ENCODE results near the gene ZNF492.
"Not testable (repeated sequence)": the region's sequence is repeated elsewhere in the genome, so short reads cannot be mapped to it uniquely, and the experiment has no call there.

Gene ZNF492

DNA sequence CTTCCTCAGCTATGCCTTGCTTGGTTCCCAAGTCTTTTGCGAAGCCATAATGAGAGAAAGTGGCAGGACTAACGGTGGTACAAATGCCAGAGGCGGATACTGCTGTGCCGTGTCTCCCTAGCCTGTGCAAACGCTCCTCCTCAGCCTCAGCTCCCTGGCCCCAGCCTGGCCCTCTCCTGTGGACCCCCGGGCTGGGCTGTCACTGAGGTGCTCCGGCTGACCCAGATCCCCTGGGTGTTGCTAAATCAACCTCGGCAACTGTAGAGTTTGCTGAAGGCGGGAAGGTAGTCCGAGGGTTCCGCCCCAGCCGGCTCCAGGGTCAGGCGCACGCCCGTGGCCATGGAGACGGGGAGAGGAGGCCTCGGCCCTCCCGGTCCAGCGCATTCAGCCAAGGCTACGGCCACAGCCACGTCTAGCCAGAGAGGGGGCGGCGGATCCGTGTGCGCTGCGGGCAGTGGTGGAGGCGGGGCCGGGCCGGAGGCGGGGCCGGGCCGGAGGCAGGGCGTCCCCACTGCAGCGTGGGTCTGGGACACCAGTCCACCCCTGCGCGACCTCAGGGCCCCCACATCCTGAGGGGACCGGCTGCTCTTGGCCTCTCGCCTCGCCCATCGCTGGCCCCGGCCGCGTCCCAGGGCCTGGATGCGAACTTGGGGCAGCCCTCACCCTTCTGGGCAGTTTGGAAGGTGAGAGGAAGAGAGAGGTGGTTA lies 16.4 kb upstream of the ZNF492 start:
- no peak for DNase-seq (ENCODE audit: low spot score)

DNA sequence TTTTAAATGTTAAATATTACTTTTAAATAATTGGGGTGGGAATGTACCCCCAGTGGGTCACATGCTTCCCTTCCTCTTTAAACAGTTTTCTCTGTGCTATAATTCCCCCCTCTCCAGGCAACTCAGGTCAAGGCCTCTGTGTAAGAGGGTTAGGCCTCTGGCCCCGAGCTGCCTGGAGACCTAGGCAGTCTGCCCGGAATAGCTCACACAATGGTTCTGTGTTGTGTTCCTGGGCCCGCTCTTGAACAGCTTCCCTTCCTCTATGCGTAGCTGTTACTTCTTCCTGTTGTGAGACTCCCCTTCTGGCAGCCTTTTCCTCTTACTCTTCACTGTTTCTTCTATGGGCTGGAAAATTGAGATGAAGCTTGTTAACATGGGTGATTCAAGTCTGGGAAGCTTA lies 14.8 kb upstream of the ZNF492 start:
- DNase-seq (ENCODE audit: low spot score) = no peak

DNA sequence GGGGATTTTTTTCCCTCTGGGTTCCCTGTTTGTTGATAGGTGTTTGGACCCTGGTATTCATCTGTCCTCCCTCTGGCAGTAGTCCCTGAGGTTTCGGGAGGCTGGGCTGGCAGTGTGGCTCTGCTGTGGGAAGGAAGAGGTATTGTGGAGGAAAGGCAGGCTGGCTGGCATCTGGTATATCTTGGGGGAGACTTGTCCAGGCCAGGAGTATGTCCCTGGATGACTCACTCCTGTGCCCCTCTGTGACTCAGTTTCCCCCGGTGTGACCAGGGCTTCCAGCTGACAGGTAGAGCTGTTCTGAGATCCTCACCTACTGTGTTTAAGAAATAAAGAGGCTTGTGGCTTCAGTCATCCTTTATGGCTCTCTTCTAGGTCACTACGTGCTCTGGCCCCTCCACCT lies 14.2 kb upstream of the ZNF492 start:
- no peak for DNase-seq (ENCODE audit: low spot score)

DNA sequence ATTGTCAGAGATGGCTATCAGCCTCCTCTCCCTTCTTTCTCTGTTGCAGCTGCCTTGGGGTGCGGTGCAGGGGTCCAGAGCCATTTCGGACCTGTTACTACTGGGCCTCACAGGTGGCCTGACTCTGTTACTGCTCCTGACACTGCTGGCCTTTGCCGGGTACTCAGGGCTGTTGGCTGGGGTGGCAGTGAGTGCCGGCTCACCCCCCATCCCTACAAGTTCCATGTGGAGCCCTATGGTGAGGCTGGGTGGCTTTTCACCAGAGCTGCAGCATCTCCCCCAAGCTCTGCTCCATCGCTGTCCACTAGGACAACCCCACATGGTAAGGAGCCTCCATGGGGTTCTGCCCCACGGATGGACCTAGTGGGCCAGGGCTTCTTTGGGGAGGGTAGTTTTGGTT lies 13.7 kb upstream of the ZNF492 start:
- DNase-seq (ENCODE audit: low spot score) = no peak

DNA sequence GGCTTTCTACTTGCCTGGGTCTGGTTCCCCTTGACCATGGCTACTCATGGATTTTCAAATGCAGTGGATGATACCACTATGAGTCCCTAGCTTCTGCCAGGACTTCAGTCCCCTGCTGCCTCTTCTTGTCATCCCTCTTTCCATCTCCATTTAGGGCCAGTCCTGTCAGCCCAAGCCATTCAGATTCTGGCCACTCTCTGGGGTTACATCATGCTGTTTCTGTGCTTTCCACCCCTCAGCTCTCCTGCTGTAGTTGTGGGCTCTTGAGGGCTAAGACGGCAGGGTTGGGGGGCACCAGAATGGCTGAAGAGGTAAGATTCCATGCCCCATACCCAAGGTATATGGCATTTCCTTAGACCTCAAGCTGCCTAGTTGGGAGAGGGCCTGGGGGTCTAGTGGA lies 13.2 kb upstream of the ZNF492 start:
- no peak for DNase-seq (ENCODE audit: low spot score)

DNA sequence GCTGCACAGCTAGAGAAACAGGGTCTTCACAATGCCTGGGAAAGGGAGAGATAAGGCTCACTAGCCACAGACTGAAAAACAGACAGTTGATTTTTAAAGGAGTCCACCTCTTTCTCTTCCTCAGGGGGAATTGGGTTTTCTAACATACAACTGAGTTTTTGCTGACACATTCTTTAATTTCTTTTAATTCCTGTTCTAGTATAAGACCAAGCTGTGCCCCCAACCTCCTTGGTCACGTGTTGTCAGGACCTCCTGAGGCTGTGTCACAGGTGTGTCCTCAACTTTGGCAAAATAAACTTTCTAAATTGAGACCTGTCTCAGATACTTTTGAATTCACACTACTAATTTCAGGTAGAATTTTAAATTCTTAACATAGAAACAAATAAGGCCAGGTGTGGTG lies 12.1 kb upstream of the ZNF492 start:
- DNase-seq (ENCODE audit: low spot score) = no peak

DNA sequence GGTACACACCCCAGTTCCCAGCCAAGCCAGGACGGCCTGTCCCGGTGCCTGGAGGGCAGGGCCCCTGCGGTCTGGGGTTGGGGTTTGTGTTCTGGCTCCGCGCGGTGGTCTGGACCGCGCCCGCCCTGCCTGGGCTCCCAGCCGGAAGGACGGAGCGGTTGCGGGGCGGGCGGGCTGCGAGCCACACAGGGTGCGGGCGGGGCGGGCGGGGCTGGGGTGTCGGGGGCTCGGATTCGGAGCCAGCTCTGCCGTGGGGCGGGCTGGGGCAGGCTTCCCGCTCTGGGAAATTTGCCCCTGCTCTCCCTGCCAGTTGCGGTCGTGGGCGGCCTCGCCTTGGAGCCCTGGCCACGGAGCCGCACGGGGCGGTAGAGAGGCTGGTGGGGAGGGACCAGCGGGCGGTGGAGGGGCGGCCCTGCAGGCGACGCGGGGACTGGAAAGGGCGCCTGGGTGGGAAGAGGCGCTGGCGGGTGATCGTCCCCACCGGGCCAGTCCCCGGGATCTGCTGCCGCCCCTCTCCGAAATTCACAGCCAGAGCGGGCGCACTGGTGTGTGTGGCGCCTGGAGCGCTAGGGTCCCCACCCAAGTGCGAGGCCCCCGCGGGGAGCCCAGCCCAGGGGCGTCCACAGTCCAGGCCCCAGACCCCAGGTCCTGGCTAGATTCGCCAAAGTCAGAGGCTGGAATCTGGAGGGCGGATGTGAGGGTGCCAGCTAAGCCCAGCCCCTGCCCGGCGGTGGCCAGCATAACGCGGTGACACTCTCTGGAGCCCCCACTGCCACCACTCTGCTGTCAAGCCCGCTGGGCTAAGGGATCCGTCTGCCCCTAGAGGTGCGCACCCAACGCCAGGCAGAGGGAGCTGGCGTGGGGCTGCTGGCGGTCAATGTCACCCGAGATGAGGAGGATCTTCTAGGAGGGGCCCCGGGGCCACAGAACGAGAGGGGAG lies 11.0 kb upstream of the ZNF492 start:
- DNase-seq (ENCODE audit: low spot score) = no peak

DNA sequence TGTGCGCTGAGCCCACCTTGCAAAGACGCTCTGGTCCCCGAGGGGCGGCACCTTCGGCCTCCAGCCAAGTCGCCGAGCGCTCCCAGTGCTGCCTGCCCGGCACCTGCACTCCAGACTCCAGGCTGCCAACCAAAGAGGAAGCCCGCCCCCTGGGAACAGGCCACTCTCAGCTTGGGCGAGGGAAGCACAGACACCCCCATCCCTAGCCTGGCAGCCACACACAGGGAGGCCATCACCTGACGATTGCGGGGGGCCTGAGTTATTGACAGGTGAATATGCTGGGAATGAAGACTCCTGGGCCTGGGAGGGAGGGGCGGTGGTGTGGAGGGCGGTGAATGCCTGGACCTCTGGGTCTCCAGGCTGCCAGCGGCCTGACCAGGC lies 10.3 kb upstream of the ZNF492 start:
- no peak for DNase-seq (ENCODE audit: low spot score)

DNA sequence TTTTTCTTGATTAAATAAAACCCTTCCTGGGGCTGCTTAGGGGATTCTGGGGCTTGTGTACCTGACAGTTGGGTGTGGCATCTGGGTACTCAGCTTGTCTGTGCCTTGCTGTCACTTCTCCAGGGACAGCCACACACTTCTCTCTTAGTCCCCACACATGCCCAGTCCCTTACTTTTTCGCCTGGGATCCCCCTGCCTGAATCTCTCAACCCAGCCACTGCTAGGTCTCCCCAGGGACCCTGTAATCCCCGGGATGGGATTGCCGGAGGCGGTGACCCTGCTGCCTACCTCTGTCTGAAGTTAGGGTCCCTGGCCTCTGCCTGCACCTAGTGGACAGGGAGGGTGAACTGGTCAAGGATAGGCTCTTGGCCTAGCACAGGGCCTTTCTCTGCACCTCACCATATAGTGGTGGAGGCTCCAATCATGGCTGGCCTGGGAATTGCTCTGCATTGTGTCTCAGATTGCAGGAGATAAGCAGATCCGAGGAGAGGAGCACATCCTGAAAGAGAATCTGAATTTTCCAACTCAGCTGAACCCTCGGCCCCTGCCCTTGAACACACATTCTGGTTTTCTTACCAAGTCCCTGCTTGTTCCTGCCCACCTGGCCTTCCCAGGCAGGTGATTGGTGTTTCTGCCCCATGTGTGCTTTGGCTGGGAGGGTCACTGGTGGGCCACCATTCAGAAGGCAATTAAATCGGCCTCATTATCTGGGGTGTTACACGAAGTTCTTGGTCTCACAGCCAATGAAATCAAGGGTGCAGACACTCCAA lies 8.7 kb upstream of the ZNF492 start:
- DNase-seq (ENCODE audit: low spot score) = no peak

DNA sequence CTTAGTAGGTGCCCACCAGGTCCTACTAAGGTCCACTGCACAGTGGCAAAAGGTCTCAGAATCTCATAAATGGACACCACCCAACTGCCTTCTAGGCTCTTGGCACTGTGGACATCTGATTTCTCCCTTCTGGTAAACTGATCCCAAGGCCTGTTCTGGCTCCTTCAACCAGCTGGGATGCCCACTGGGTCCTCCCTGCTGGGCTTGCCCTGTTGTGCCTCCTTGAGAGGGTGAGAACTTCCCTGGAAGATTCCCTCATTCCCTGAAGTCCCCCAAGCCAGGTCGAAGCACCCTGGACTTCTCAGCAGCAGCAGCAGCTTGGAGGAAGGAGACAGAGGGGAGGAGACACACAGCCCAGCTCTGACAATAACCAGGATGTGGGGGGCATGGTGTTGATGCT lies 6.6 kb upstream of the ZNF492 start:
- no peak for DNase-seq (ENCODE audit: low spot score)

DNA sequence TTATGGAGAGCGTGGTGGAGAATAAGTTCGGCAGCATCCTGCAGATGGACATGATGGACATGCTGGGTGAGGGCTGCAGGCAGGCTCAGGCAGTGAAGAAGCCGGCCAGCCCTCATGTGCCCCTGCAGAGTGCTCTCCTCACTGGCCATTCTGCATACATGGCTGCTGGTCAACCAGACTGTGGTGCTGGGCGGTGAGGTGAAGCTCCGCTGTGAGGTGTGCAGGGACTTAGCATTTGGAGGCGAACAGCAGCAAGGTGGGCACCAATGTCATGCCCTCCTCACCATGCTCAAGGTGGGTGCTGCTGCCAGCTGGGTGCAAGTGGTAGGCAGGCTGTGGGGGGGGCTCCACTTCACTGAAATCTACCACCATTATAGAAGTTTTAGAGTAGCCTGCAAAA lies 5.7 kb upstream of the ZNF492 start:
- DNase-seq (ENCODE audit: low spot score) = no peak

DNA sequence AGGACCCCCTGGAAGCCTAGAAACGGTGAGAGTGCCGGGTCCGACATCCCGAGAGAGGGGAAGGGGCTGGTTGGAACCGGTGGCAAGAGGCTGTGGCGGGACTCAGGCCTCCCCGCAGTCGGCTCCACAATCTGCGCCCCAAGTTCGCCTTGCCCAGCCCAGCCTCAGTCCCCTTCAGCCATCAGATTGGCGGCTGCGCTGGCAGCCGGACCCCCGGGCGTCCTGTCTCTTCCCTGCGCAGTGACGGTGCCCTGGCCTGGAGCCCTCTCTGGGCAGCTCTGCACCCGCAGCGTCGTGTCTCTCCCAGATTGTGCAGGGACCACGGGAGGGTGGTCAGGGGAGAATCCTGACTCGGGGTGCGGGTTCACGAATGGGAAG lies 315 bp downstream of the ZNF492 start:
- peak; percentile 7 for DNase-seq (ENCODE audit: low spot score)

DNA sequence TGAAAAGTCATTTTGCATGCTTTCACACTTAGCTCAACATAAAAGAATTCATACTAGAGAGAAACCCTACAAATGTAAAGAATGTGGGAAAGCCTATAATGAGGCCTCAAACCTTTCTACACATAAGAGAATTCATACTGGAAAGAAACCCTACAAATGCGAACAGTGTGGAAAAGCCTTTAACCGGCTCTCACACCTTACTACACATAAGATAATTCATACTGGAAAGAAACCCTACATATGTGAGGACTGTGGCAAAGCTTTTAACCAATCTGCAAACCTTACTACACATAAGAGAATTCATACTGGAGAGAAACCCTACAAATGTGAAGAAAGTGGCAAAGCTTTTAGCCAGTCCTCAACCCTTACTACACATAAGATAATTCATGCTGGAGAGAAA lies 51.4 kb downstream of the ZNF492 start:
- not testable (repeated sequence) for DNase-seq (ENCODE audit: low spot score)

DNA sequence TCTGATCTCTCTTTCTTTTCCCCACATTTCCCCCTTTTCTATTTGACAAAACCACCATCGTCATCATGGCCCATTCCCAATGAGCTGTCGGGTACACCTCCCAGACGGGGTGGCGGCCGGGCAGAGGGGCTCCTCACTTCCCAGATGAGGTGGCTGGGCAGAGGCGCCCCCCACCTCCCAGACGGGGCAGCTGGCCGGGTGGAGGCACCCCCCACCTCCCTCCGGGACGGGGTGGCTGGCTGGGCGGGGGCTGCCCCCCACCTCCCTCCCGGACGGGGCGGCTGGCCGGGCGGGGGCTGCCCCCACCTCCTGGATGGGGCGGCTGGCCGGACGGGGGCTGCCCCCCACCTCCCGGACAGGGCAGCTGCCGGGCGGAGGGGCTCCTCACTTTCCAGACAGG lies 68.5 kb downstream of the ZNF492 start:
- DNase-seq (ENCODE audit: low spot score) = not testable (repeated sequence)

DNA sequence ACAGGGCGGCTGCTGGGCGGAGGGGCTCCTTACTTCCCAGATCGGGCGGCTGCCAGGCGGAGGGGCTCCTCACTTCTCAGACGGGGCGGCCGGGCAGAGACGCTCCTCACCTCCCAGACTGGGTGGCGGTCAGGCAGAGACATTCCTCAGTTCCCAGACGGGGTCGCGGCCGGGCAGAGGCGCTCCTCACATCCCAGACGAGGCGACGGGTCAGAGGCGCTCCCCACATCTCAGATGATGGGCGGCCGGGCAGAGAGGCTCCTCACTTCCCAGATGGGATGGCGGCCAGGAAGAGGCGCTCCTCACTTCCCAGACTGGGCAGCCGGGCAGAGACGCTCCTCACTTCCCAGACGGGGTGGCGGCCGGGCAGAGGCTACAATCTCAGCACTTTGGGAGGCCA lies 69.0 kb downstream of the ZNF492 start:
- DNase-seq (ENCODE audit: low spot score) = not testable (repeated sequence)

DNA sequence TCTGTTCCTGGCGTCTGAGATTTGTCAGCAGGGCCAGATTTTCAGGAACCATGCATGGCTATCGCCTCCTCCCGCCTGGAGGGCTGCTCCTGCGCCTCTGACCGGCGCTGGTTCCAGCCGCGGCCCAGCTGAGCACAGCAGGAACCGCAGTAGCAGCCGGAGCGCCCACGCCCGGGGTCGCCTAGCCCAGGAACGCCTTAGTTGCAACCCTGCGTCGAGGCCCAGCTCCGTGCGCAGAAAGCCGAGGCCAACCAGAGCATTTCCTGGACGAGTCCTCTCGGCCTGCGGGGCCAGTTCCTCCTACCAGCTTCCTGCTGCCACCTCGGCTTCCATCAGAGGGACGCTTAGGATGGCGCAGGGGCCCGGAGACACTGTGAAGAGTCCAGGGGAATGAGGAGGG lies 74.9 kb downstream of the ZNF492 start:
- DNase-seq (ENCODE audit: low spot score) = no peak
